Karpas-422 (cell line): ENCODE results near the gene EPM2A. TPM values are rescaled to one million over a fixed set of nuclear protein-coding genes. Genes with fewer than 3 reads are reported as not detected.

Source experiments
- DNase-seq: peaks from one replicate; pipeline ENCODE4 v3.0.0-alpha.2; 2015
- H2AFZ ChIP-seq: fragments of 200-600 bp; sonication (generic); 2 replicates; pipeline ENCODE4 v1.6.1; 2014; ENCODE audit warnings: antibody characterized with exemption, low read length, mixed read lengths
- H3K27ac ChIP-seq: fragments of 200-600 bp; sonication (generic); 2 replicates; pipeline ENCODE4 v1.5.1; 2014; ENCODE audit warnings: mild to moderate bottlenecking, low read length, moderate library complexity
- H3K27me3 ChIP-seq: fragments of 200-600 bp; sonication (generic); 2 replicates; pipeline ENCODE4 v1.6.1; 2014; ENCODE audit warnings: low read length, mixed read lengths
- H3K36me3 ChIP-seq: fragments of 200-600 bp; sonication (generic); 2 replicates; pipeline ENCODE4 v1.6.1; 2014; ENCODE audit warnings: low read length, mixed read lengths; ENCODE audit not compliant: insufficient read depth
- H3K4me1 ChIP-seq: fragments of 200-600 bp; sonication (generic); 2 replicates; pipeline ENCODE4 v1.6.1; 2014; ENCODE audit warnings: mild to moderate bottlenecking, low read length, mixed read lengths
- H3K4me2 ChIP-seq: fragments of 200-600 bp; sonication (generic); 2 replicates; pipeline ENCODE4 v1.6.1; 2014; ENCODE audit warnings: low read length, low read depth, mild to moderate bottlenecking; ENCODE audit not compliant: poor library complexity, severe bottlenecking
- H3K4me3 ChIP-seq: fragments of 200-600 bp; sonication (generic); 2 replicates; pipeline ENCODE4 v1.5.1; 2014; ENCODE audit warnings: mild to moderate bottlenecking, antibody characterized with exemption, low read length, mixed read lengths
- H3K79me2 ChIP-seq: fragments of 200-600 bp; sonication (generic); 2 replicates; pipeline ENCODE4 v1.6.1; 2014; ENCODE audit warnings: mild to moderate bottlenecking, low read length, mixed read lengths
- H3K9ac ChIP-seq: fragments of 200-600 bp; sonication (generic); 2 replicates; pipeline ENCODE4 v1.6.0; 2014; ENCODE audit warnings: low read length
- H3K9me2 ChIP-seq: fragments of 200-600 bp; sonication (generic), shearing (Covaris generic); replicated peaks from 2 replicates; pipeline ENCODE4 v1.6.0; 2014; ENCODE audit warnings: mild to moderate bottlenecking, low read length, moderate library complexity; ENCODE audit not compliant: insufficient read depth
- H3K9me3 ChIP-seq: fragments of 300-700, 200-600 bp; sonication (generic); 2 replicates; pipeline ENCODE4 v1.6.1; 2014; ENCODE audit warnings: low read length, mixed read lengths
- H4K20me1 ChIP-seq: fragments of 200-600 bp; sonication (generic); 2 replicates; pipeline ENCODE4 v1.6.1; 2014; ENCODE audit warnings: mild to moderate bottlenecking, antibody characterized with exemption, low read length, low read depth; ENCODE audit not compliant: insufficient read depth
- total RNA-seq: library from RNA; depleted of rRNA; stranded (reverse); fragments of >200 nt; shearing (Covaris generic); gene quantifications from 2 replicates; pipeline ENCODE4 v1.2.3, GENCODE V29; 2014; ENCODE audit warnings: low replicate concordance

EPM2A gene
- total RNA-seq, 1 experiment from 2014 or later: 10.5 TPM

- DNase-seq: no peak
- no peaks in the 10 kb centered on the region for H3K27me3 ChIP-seq
- no peaks in the 10 kb centered on the region for H3K9me3 ChIP-seq
- no peaks in the 10 kb centered on the region for H4K20me1 ChIP-seq
- no peak overlapping the region for H2AFZ ChIP-seq
- no peaks in the 10 kb centered on the region for H3K4me1 ChIP-seq
- no peak overlapping the region for H3K9ac ChIP-seq
- no peaks in the 10 kb centered on the region for H3K36me3 ChIP-seq
- H3K4me2 ChIP-seq: no peak overlapping the region
- H3K4me3 ChIP-seq: no peak overlapping the region
- no peaks in the 10 kb centered on the region for H3K79me2 ChIP-seq
- H3K27ac ChIP-seq: no peak overlapping the region
- no peaks in the 10 kb centered on the region for H3K9me2 ChIP-seq
Observed at GRCh38 chr6:145660676-145661075, 74.6 kb downstream of the EPM2A start.

DNA sequence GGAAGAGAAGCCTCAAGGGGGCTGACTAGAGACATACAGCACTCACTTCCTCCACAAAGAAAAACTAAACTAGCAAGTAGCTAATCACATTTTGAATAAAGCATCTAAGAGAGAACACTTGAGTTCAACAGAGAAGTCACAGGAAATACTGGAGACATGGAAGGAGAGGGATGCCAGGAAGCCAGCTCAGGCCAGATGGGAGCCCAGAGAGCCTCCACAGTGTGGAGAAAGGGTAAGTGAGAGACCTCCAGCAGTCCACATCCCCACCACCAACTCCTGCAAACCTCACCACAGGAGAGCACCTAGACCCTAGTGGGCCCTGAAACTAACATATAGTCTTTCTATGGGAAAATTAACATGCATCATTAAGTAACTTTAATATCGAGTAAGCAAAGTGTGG, 79.2 kb downstream of the EPM2A start:
- H4K20me1 ChIP-seq: no peaks in the 10 kb centered on the region
- H3K4me2 ChIP-seq: no peak overlapping the region
- H3K4me3 ChIP-seq: no peak overlapping the region
- no peak overlapping the region for H3K9ac ChIP-seq
- H2AFZ ChIP-seq: no peak overlapping the region
- no peaks in the 10 kb centered on the region for H3K36me3 ChIP-seq
- no peaks in the 10 kb centered on the region for H3K9me2 ChIP-seq
- DNase-seq: no peak
- no peak overlapping the region for H3K27ac ChIP-seq
- H3K9me3 ChIP-seq: no peaks in the 10 kb centered on the region
- no peaks in the 10 kb centered on the region for H3K27me3 ChIP-seq
- no peaks in the 10 kb centered on the region for H3K79me2 ChIP-seq
- H3K4me1 ChIP-seq: no peaks in the 10 kb centered on the region

GRCh38 chr6:145652572-145652971, 82.7 kb downstream of the EPM2A start:
- DNase-seq: no peak

GRCh38 chr6:145651988-145652387, 83.3 kb downstream of the EPM2A start:
- no peaks in the 10 kb centered on the region for H3K27me3 ChIP-seq
- H3K9ac ChIP-seq: no peak overlapping the region
- no peak overlapping the region for H2AFZ ChIP-seq
- no peak for DNase-seq
- no peaks in the 10 kb centered on the region for H3K79me2 ChIP-seq
- no peak overlapping the region for H3K4me3 ChIP-seq
- H3K9me3 ChIP-seq: no peaks in the 10 kb centered on the region
- no peaks in the 10 kb centered on the region for H3K36me3 ChIP-seq
- H3K4me1 ChIP-seq: no peaks in the 10 kb centered on the region
- peaks cover 5% of the 10 kb centered on the region; the same call in 1 of the 2 replicates for H4K20me1 ChIP-seq
- H3K27ac ChIP-seq: no peak overlapping the region
- H3K4me2 ChIP-seq: no peak overlapping the region
- no peaks in the 10 kb centered on the region for H3K9me2 ChIP-seq

More at GRCh38 chr6:145652572-145652971, 82.7 kb downstream of the EPM2A start:
- no peaks in the 10 kb centered on the region for H4K20me1 ChIP-seq
- H2AFZ ChIP-seq: no peak overlapping the region
- no peak overlapping the region for H3K4me3 ChIP-seq
- no peaks in the 10 kb centered on the region for H3K9me2 ChIP-seq
- H3K9ac ChIP-seq: no peak overlapping the region
- H3K27me3 ChIP-seq: no peaks in the 10 kb centered on the region
- H3K36me3 ChIP-seq: no peaks in the 10 kb centered on the region
- H3K27ac ChIP-seq: no peak overlapping the region
- H3K9me3 ChIP-seq: no peaks in the 10 kb centered on the region
- no peaks in the 10 kb centered on the region for H3K4me1 ChIP-seq
- no peak overlapping the region for H3K4me2 ChIP-seq
- H3K79me2 ChIP-seq: no peaks in the 10 kb centered on the region

DNA sequence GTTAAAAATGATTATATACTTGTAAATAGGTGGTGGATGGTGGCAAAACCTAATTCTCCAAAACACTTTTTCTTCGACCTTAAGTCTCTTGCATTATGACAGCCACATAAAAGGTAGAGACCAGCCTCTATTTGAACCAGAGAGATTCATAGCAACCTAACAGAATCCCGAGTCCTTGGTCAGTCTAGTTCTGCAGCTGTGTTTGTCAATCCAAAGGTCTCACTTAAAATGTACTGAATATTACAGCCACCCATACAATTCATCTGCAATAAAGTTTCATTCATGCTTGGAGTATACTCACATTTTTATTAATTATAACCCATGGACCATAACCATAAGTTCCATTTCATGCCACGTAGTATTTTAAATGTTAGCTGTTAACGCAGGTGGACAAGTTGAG, 87.2 kb downstream of the EPM2A start:
- no peaks in the 10 kb centered on the region for H3K4me1 ChIP-seq
- H3K9me3 ChIP-seq: no peaks in the 10 kb centered on the region
- no peak overlapping the region for H3K9ac ChIP-seq
- H3K9me2 ChIP-seq: no peaks in the 10 kb centered on the region
- H3K27me3 ChIP-seq: no peaks in the 10 kb centered on the region
- H3K4me3 ChIP-seq: no peak overlapping the region
- no peak overlapping the region for H3K27ac ChIP-seq
- H3K79me2 ChIP-seq: no peaks in the 10 kb centered on the region
- H4K20me1 ChIP-seq: peaks cover 5% of the 10 kb centered on the region; the same call in 1 of the 2 replicates
- H3K4me2 ChIP-seq: no peak overlapping the region
- DNase-seq: no peak
- H2AFZ ChIP-seq: no peak overlapping the region
- H3K36me3 ChIP-seq: no peaks in the 10 kb centered on the region

GRCh38 chr6:145647602-145648001, 87.7 kb downstream of the EPM2A start:
- no peak for DNase-seq
- no peak overlapping the region for H3K4me2 ChIP-seq
- no peaks in the 10 kb centered on the region for H3K36me3 ChIP-seq
- H3K27me3 ChIP-seq: no peaks in the 10 kb centered on the region
- H3K9me2 ChIP-seq: no peaks in the 10 kb centered on the region
- H3K9ac ChIP-seq: no peak overlapping the region
- peaks cover 5% of the 10 kb centered on the region; the same call in 1 of the 2 replicates for H4K20me1 ChIP-seq
- no peaks in the 10 kb centered on the region for H3K9me3 ChIP-seq
- H3K4me1 ChIP-seq: no peaks in the 10 kb centered on the region
- no peak overlapping the region for H2AFZ ChIP-seq
- H3K4me3 ChIP-seq: no peak overlapping the region
- no peak overlapping the region for H3K27ac ChIP-seq
- H3K79me2 ChIP-seq: no peaks in the 10 kb centered on the region

- H3K9ac ChIP-seq: no peak overlapping the region
- H3K27ac ChIP-seq: no peak overlapping the region
- no peaks in the 10 kb centered on the region for H3K79me2 ChIP-seq
- H3K9me3 ChIP-seq: no peaks in the 10 kb centered on the region
- no peak overlapping the region for H2AFZ ChIP-seq
- H3K36me3 ChIP-seq: no peaks in the 10 kb centered on the region
- H3K27me3 ChIP-seq: no peaks in the 10 kb centered on the region
- no peak overlapping the region for H3K4me2 ChIP-seq
- no peaks in the 10 kb centered on the region for H3K4me1 ChIP-seq
- H3K4me3 ChIP-seq: no peak overlapping the region
- H4K20me1 ChIP-seq: peaks cover 5% of the 10 kb centered on the region; the same call in 1 of the 2 replicates
- no peaks in the 10 kb centered on the region for H3K9me2 ChIP-seq
- DNase-seq: no peak
Observed at GRCh38 chr6:145643760-145644159, 91.6 kb downstream of the EPM2A start.

GRCh38 chr6:145633981-145634627, 101.2 kb downstream of the EPM2A start:
- peak; percentile 92 for DNase-seq
- Histone ChIP-seq H3K9ac (no peak overlapping the region), H3K27me3 (no peaks in the 10 kb centered on the region), H3K4me2 (no peak overlapping the region), H3K9me3 (no peaks in the 10 kb centered on the region), H3K27ac (no peak overlapping the region), H3K9me2 (no peaks in the 10 kb centered on the region), H2AFZ (no peak overlapping the region), H3K36me3 (no peaks in the 10 kb centered on the region), H4K20me1 (peaks cover 13% of the 10 kb centered on the region; the same call in 1 of the 2 replicates), H3K4me3 (no peak overlapping the region), H3K4me1 (peaks cover 2% of the 10 kb centered on the region; the same call in 1 of the 2 replicates), H3K79me2 (no peaks in the 10 kb centered on the region)
